ENCODE data around the gene CD101. TPM values are rescaled to one million over a fixed set of nuclear protein-coding genes. Genes with fewer than 3 reads are reported as not detected.
"Not testable (repeated sequence)": the region's sequence is repeated elsewhere in the genome, so short reads cannot be mapped to it uniquely, and the experiment has no call there.

The CD101 gene
- total RNA-seq, 2 experiments from 2014 or later = 1.4 TPM; not detected in 1

- no peak overlapping the region for H3K27ac Mint-ChIP-seq
- peaks cover 25% of the 10 kb centered on the region for H3K27me3 Mint-ChIP-seq
- no peak overlapping the region for H3K4me3 Mint-ChIP-seq
- CTCF ChIA-PET = no interaction called here
- H3K9me3 Mint-ChIP-seq (ENCODE audit: low read depth) = no peaks in the 10 kb centered on the region
- H3K36me3 Mint-ChIP-seq = peaks cover 3% of the 10 kb centered on the region
- H3K4me1 Mint-ChIP-seq = no peaks in the 10 kb centered on the region
- ATAC-seq (no peak), DNase-seq (no peak)
Measured at GRCh38 chr1:116972674-116973030, 28.9 kb upstream of the CD101 start.

GRCh38 chr1:116980309-116980708 is 21.3 kb upstream of the CD101 start:
- H3K27me3 Mint-ChIP-seq = peaks cover 17% of the 10 kb centered on the region
- H3K9me3 Mint-ChIP-seq (ENCODE audit: low read depth); CTCF ChIA-PET; ATAC-seq; H3K4me3 Mint-ChIP-seq; H3K4me1 Mint-ChIP-seq; H3K27ac Mint-ChIP-seq; DNase-seq; H3K36me3 Mint-ChIP-seq: not testable (repeated sequence)

DNA sequence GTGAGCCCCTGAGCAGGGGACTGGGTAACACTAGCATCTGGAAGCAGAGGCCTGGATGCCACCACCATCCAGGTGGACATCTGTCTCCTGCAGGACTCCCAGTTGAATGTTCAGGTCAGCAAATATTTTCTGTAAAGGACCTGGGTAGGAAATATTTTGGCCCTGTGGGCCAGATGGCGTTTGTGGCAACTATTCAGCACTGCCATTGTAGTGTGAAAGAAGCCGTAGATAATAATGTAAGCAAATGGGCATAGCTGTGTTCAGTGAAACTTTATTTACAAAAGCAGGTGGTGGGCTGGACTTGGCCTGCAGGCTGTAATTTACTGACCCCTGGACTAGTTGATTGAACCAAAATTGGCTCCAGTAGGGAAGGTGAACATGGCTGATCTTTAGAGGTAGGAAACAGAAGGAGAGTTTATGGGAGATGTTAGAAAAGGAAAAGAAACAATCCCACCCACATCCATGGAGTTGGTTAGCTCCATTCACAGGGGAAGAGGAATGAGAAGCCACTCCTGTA is 20.0 kb upstream of the CD101 start:
- Mint-ChIP-seq H3K4me3 (no peak overlapping the region), H3K4me1 (peaks cover 4% of the 10 kb centered on the region), H3K36me3 (no peaks in the 10 kb centered on the region), H3K27me3 (peaks cover 13% of the 10 kb centered on the region), H3K9me3 (ENCODE audit: low read depth) (peaks cover 2% of the 10 kb centered on the region), H3K27ac (no peak overlapping the region)
- DNase-seq (no peak), ATAC-seq (no peak)
- CTCF ChIA-PET = no interaction called here

- no peaks in the 10 kb centered on the region for H3K36me3 Mint-ChIP-seq
- H3K9me3 Mint-ChIP-seq (ENCODE audit: low read depth) = peaks cover 2% of the 10 kb centered on the region
- H3K27ac Mint-ChIP-seq = no peak overlapping the region
- CTCF ChIA-PET = no interaction called here
- H3K27me3 Mint-ChIP-seq = peaks cover 10% of the 10 kb centered on the region
- no peak for DNase-seq
- H3K4me1 Mint-ChIP-seq = peaks cover 13% of the 10 kb centered on the region
- no peak overlapping the region for H3K4me3 Mint-ChIP-seq
- ATAC-seq = no peak
Measured at GRCh38 chr1:116982319-116983004, 19.1 kb upstream of the CD101 start.

- no peak for DNase-seq
- Mint-ChIP-seq H3K27me3 (peaks cover 7% of the 10 kb centered on the region), H3K27ac (no peak overlapping the region), H3K36me3 (no peaks in the 10 kb centered on the region), H3K4me1 (peaks cover 14% of the 10 kb centered on the region), H3K9me3 (ENCODE audit: low read depth) (peaks cover 2% of the 10 kb centered on the region), H3K4me3 (no peak overlapping the region)
- ATAC-seq = no peak
- CTCF ChIA-PET = no interaction called here
Measured at GRCh38 chr1:116983112-116983511, 18.4 kb upstream of the CD101 start.

GRCh38 chr1:116983678-116984077 is 17.9 kb upstream of the CD101 start:
- H3K27ac Mint-ChIP-seq = no peak overlapping the region
- CTCF ChIA-PET = no interaction called here
- no peak for ATAC-seq
- H3K27me3 Mint-ChIP-seq = peaks cover 7% of the 10 kb centered on the region
- no peak for DNase-seq
- H3K9me3 Mint-ChIP-seq (ENCODE audit: low read depth) = peaks cover 2% of the 10 kb centered on the region
- H3K4me1 Mint-ChIP-seq = peaks cover 14% of the 10 kb centered on the region
- no peaks in the 10 kb centered on the region for H3K36me3 Mint-ChIP-seq
- no peak overlapping the region for H3K4me3 Mint-ChIP-seq

DNA sequence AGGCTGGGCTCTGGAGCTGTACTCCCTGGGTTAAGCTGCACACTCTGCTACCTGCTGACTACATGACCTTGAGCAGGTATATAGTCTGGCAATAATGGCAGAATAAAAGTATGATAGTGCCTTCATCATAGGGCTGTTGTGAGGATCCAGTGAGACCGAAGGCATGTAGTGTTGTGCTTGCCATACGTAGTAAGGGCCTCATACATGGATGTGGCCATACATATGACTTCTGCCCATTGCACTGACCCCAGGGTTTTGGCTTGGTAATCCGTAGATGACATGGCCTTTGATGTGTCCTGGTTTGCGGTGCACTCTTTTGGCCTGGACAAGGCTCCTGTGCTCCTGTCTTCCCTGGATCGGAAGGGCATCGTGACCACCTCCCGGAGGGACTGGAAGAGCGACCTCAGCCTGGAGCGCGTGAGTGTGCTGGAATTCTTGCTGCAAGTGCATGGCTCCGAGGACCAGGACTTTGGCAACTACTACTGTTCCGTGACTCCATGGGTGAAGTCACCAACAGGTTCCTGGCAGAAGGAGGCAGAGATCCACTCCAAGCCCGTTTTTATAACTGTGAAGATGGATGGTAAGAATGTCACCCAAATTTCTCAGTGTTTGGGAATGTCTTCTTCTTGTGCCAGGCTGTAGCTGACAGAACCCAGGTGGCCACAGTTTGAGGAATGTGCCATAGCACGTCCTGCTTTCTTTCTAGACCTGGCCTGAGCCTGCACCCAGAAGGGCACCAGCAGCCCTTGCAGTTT is 17.0 kb upstream of the CD101 start:
- H3K36me3 Mint-ChIP-seq = no peaks in the 10 kb centered on the region
- no peak overlapping the region for H3K4me3 Mint-ChIP-seq
- no peaks in the 10 kb centered on the region for H3K9me3 Mint-ChIP-seq (ENCODE audit: low read depth)
- DNase-seq (no peak), ATAC-seq (no peak)
- peaks cover 14% of the 10 kb centered on the region for H3K4me1 Mint-ChIP-seq
- CTCF ChIA-PET = no interaction called here
- no peak overlapping the region for H3K27ac Mint-ChIP-seq
- H3K27me3 Mint-ChIP-seq = peaks cover 4% of the 10 kb centered on the region

DNA sequence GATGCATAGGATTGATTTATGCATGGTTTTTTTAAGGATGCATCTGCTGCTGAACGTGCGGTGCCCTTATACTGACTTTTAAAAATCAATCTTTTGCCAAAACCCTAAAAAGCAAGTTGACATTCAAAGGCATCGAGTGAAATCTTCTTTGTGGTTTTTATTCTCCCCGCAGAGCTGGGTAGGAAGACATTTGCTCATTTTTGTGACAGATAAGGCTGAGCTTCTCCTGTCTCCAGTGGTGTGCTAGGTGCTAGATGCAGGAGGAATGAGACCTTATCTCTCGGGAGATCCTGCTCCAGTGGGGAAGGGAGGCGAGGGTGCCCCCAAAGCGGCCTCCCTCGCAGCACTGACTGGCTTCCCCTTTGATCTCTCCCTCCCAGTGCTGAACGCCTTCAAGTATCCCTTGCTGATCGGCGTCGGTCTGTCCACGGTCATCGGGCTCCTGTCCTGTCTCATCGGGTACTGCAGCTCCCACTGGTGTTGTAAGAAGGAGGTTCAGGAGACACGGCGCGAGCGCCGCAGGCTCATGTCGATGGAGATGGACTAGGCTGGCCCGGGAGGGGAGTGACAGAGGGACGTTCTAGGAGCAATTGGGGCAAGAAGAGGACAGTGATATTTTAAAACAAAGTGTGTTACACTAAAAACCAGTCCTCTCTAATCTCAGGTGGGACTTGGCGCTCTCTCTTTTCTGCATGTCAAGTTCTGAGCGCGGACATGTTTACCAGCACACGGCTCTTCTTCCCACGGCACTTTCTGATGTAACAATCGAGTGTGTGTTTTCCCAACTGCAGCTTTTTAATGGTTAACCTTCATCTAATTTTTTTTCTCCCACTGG is 14.9 kb upstream of the CD101 start:
- Mint-ChIP-seq H3K4me1 (peaks cover 18% of the 10 kb centered on the region), H3K27ac (peak overlapping the region; percentile 58), H3K36me3 (no peaks in the 10 kb centered on the region), H3K27me3 (peaks cover 4% of the 10 kb centered on the region), H3K4me3 (peak overlapping the region; percentile 50), H3K9me3 (ENCODE audit: low read depth) (no peaks in the 10 kb centered on the region)
- peak; percentile 66 for ATAC-seq
- CTCF ChIA-PET = interaction anchor here (0.6 to 1.1 kb wide), 2 partner anchors 69 to 356 kb away, joined by 3 read pairs; no protein-coding TSS in a partner anchor
- no peak for DNase-seq

- Mint-ChIP-seq H3K4me3 (peak overlapping the region; percentile 50), H3K4me1 (peaks cover 22% of the 10 kb centered on the region), H3K9me3 (ENCODE audit: low read depth) (no peaks in the 10 kb centered on the region), H3K27me3 (peaks cover 3% of the 10 kb centered on the region), H3K36me3 (no peaks in the 10 kb centered on the region), H3K27ac (peak overlapping the region; percentile 58)
- CTCF ChIA-PET = interaction anchor here (1.1 kb wide), 1 partner anchor 69 kb away, joined by 3 read pairs; no protein-coding TSS in a partner anchor
- DNase-seq (peak; percentile 66), ATAC-seq (peak; percentile 86)
Measured at GRCh38 chr1:116987256-116987555, 14.4 kb upstream of the CD101 start.

- Mint-ChIP-seq H3K9me3 (ENCODE audit: low read depth) (no peaks in the 10 kb centered on the region), H3K4me3 (no peak overlapping the region), H3K36me3 (peaks cover 2% of the 10 kb centered on the region), H3K4me1 (peaks cover 22% of the 10 kb centered on the region), H3K27ac (no peak overlapping the region), H3K27me3 (no peaks in the 10 kb centered on the region)
- CTCF ChIA-PET = no interaction called here
- no peak for DNase-seq
- ATAC-seq = no peak
Measured at GRCh38 chr1:116988248-116988647, 13.3 kb upstream of the CD101 start.

GRCh38 chr1:116988908-116989307 is 12.7 kb upstream of the CD101 start:
- no peaks in the 10 kb centered on the region for H3K27me3 Mint-ChIP-seq
- H3K27ac Mint-ChIP-seq = no peak overlapping the region
- H3K9me3 Mint-ChIP-seq (ENCODE audit: low read depth) = no peaks in the 10 kb centered on the region
- H3K4me1 Mint-ChIP-seq = peaks cover 22% of the 10 kb centered on the region
- H3K36me3 Mint-ChIP-seq = peaks cover 2% of the 10 kb centered on the region
- no peak for DNase-seq
- ATAC-seq = no peak
- H3K4me3 Mint-ChIP-seq = no peak overlapping the region
- CTCF ChIA-PET = no interaction called here

DNA sequence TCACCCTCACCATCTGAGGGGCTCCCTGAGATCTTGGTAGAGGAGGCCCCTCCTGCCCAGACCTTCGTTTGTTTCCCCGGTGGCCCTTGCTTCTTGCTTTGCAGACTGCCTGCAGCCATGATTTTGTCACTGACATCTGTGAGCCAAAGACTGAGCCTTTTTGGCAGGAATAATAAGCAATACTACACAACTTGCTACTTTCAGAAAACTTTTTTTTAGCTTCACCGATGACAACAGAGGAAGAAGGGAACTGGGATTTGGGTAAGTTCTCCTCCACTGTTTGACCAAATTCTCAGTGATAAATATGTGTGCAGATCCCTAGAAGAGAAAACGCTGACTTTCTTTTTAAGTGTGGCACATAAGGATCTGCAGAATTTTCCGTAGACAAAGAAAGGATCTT is 11.7 kb upstream of the CD101 start:
- Mint-ChIP-seq H3K4me1 (peaks cover 22% of the 10 kb centered on the region), H3K27me3 (no peaks in the 10 kb centered on the region), H3K9me3 (ENCODE audit: low read depth) (no peaks in the 10 kb centered on the region), H3K4me3 (no peak overlapping the region), H3K36me3 (peaks cover 2% of the 10 kb centered on the region), H3K27ac (no peak overlapping the region)
- DNase-seq = no peak
- CTCF ChIA-PET = no interaction called here
- ATAC-seq = no peak

- peaks cover 2% of the 10 kb centered on the region for H3K36me3 Mint-ChIP-seq
- H3K4me3 Mint-ChIP-seq = no peak overlapping the region
- DNase-seq (no peak), ATAC-seq (no peak)
- CTCF ChIA-PET = no interaction called here
- H3K27me3 Mint-ChIP-seq = no peaks in the 10 kb centered on the region
- H3K4me1 Mint-ChIP-seq = peaks cover 22% of the 10 kb centered on the region
- no peaks in the 10 kb centered on the region for H3K9me3 Mint-ChIP-seq (ENCODE audit: low read depth)
- H3K27ac Mint-ChIP-seq = no peak overlapping the region
Measured at GRCh38 chr1:116990612-116991151, 10.9 kb upstream of the CD101 start.

Data from activated CD8-positive, alpha-beta memory T cell treated with anti-CD3 and anti-CD28 coated beads, Interleukin-2, amount 10 ng/mL, durations not matched to agents 7 days and 5 days (primary cell).